Suprapubic skin (tissue), 4 donors: ENCODE measurements around the gene ETS1.

Experiments
- POLR2A ChIP-seq, 2 donors: fragments of 450-650 bp; IDR thresholded peaks; one replicate each; pipeline ENCODE4 v1.6.1; 2017; ENCODE audit warnings: antibody characterized with exemption in 2 of 2, mild to moderate bottlenecking in 2 of 2, moderate library complexity in 2 of 2
- POLR2AphosphoS5 ChIP-seq, 3 donors: sonication (generic); formaldehyde crosslinking; IDR thresholded peaks; one replicate each; pipeline ENCODE4 v1.6.1; 2017; ENCODE audit warnings: antibody characterized with exemption in 3 of 3
- TF ChIP-seq, protein P1 (sequence below), 2 donors: fragments of 200-600 bp in 1 of 2; fragments of 450-650 bp in 1 of 2; sonication (generic) in 1 of 2; IDR thresholded peaks; one replicate each; pipeline ENCODE4 v1.5.1; 2016 to 2019; ENCODE audit warnings: antibody characterized with exemption in 2 of 2, mild to moderate bottlenecking in 1 of 2, moderate library complexity in 1 of 2

DNA sequence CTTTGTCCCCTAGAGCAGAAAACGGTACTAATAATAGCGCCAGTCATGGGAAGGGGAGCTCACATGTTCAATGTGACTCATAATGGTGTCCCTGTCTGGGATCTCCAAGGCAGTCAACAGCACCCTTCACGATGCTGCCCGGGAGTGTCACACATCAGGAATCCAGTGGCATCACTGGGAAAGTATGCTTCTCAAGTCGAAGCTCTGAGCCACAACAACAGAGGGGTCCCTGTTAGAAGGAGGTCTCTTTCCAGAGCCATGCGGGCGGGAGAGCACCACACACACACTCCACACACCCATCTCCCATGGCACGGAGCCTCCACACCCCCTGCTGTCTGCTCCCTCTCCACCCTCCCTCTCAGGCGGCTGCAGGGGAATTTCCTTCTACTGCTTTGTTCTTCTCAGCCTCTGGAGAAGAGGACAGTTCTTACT is 119.7 kb downstream of the ETS1 start:
- no peak for TF ChIP-seq POLR2AphosphoS5 (IDR thresholded peaks at IDR 0.05)
- TF ChIP-seq POLR2A (IDR thresholded peaks at IDR 0.05): no peak
- TF ChIP-seq, protein P1, sequence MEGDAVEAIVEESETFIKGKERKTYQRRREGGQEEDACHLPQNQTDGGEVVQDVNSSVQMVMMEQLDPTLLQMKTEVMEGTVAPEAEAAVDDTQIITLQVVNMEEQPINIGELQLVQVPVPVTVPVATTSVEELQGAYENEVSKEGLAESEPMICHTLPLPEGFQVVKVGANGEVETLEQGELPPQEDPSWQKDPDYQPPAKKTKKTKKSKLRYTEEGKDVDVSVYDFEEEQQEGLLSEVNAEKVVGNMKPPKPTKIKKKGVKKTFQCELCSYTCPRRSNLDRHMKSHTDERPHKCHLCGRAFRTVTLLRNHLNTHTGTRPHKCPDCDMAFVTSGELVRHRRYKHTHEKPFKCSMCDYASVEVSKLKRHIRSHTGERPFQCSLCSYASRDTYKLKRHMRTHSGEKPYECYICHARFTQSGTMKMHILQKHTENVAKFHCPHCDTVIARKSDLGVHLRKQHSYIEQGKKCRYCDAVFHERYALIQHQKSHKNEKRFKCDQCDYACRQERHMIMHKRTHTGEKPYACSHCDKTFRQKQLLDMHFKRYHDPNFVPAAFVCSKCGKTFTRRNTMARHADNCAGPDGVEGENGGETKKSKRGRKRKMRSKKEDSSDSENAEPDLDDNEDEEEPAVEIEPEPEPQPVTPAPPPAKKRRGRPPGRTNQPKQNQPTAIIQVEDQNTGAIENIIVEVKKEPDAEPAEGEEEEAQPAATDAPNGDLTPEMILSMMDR (IDR thresholded peaks at IDR 0.05): no peak
